Heart left ventricle (tissue), 16 donors: ENCODE data around the gene RBMS3. TPM values are rescaled to one million over a fixed set of nuclear protein-coding genes. Genes with fewer than 3 reads are reported as not detected.
"Not testable (repeated sequence)": the region's sequence is repeated elsewhere in the genome, so short reads cannot be mapped to it uniquely, and the experiment has no call there.

Source experiments
- ATAC-seq, 4 donors: fragments of 200-7000 bp; cut with Tn5 transposase; one replicate each; pipeline ENCODE4 v1.9.1; 2020 to 2022; ENCODE audit warnings: moderate library complexity in 4 of 4, mild to moderate bottlenecking in 3 of 4, moderate number of reproducible peaks in 1 of 4
- DNase-seq, 5 donors: peaks; one replicate each; pipeline ENCODE4 v3.0.0-alpha.2; 2020
- H3K27ac ChIP-seq, 12 donors: fragments of 200-600 bp; sonication (generic) in 4 of 12; one replicate each; pipeline versions ENCODE4 v1.5.0 to v1.8.0; 2016 to 2022; ENCODE audit warnings: mild to moderate bottlenecking in 2 of 12
- H3K27me3 ChIP-seq, 9 donors: fragments of 200-600 bp; sonication (generic) in 2 of 9; one replicate each; pipeline versions ENCODE4 v1.5.1 to v1.8.0; 2016 to 2022; ENCODE audit warnings: mild to moderate bottlenecking in 3 of 9
- H3K36me3 ChIP-seq, 9 donors: fragments of 200-600 bp; sonication (generic) in 2 of 9; one replicate each; pipeline versions ENCODE4 v1.5.0 to v1.8.0; 2018 to 2022; ENCODE audit warnings: mild to moderate bottlenecking in 2 of 9
- H3K4me1 ChIP-seq, 12 donors: fragments of 200-600 bp; sonication (generic) in 4 of 12; one replicate each; pipeline versions ENCODE4 v1.5.0 to v1.8.0; 2016 to 2022; ENCODE audit warnings: mild to moderate bottlenecking in 3 of 12
- H3K4me3 ChIP-seq, 12 donors: fragments of 200-600 bp; sonication (generic) in 4 of 12; one replicate each; pipeline versions ENCODE4 v1.5.0 to v1.8.0; 2017 to 2022; ENCODE audit warnings: mild to moderate bottlenecking in 9 of 12, moderate library complexity in 4 of 12
- H3K9me3 ChIP-seq, 12 donors: fragments of 200-600 bp; sonication (generic) in 4 of 12; one replicate each; pipeline versions ENCODE4 v1.5.0 to v1.8.0; 2016 to 2022; ENCODE audit warnings: mild to moderate bottlenecking in 1 of 12
- POLR2A ChIP-seq, 2 donors: fragments of 450-650 bp; IDR thresholded peaks; one replicate each; pipeline ENCODE4 v1.6.1; 2017; ENCODE audit warnings: antibody characterized with exemption in 2 of 2, mild to moderate bottlenecking in 2 of 2, moderate library complexity in 2 of 2
- WGBS, 4 donors: extraction: QIAGEN DNeasy Blood & Tissue Kit in 2 of 4; methylation state at CpG; one replicate each; pipeline versions ENCODE4 v1.1.5 to v1.1.7; 2013 to 2018; 5-methylcytosine and 5-hydroxymethylcytosine counted together
- intact Hi-C, 10 donors: fragments of 100-400 bp; cut with DNase I; formaldehyde crosslinking; loops; one replicate each; pipeline versions ENCODE4 v1.11.1 to v1.14.2; 2022
- polyA plus RNA-seq, 2 donors: library from polyadenylated mRNA; stranded (reverse); fragments of 200-250 nt; gene quantifications; one replicate each; pipeline ENCODE4 v1.2.3, GENCODE V29; 2013
- total RNA-seq, 9 donors: library from RNA; depleted of rRNA in 2 of 9; stranded (reverse); fragments of >200 nt in 2 of 9; fragmentation: NEBNext Ultra II Directional in 3 of 9; extraction: Animal tissue kit (Norgen Biotek cat#: 25700) in 3 of 9; gene quantifications; one replicate each; pipeline versions ENCODE4 v1.1.0 to v1.2.4, GENCODE V29; 2016 to 2023
- TF ChIP-seq, protein P1 (sequence below), 12 donors: fragments of 200-600 bp; sonication (generic) in 4 of 12; IDR thresholded peaks; one replicate each; pipeline versions ENCODE4 v1.5.0 to v1.8.0; 2018 to 2022; ENCODE audit warnings: antibody characterized with exemption in 12 of 12, mild to moderate bottlenecking in 5 of 12
- donor health status: ischemic (EF 13 %, LVEDD 7.1; RV severe dilation, severe dysfunction).
- donor health status: healthy with polysubstance abuse.
- donor health status: DM: no; HTN: yes; CAD: no.
- donor health status: DM: no; HTN: no; CAD: no.
- donor health status: ischemic (EF 25% LVEDD 6.9; RV normal size, moderate dysfunction).
- donor health status: ischemic (EF 25% LVEDD 5.7; RV mildly dilated, moderate dysfunction).
- donor health status: healthy.
- donor health status: DM: yes; HTN: yes; CAD: no.
- donor health status: ischemic (EF 35%, LVEDD 5.7; RV mildly dilated, moderate dysfunction).
- donor health status: nonischemic (EF 11% LVEDD 7.7; RV severe dilation, severe dysfunction).
- donor health status: DM: yes; HTN: yes; CAD: no.
- donor health status: PGD.
- donor health status: ischemic (EF 29% LVEDD 5.4; RV normal size, mild dysfunction).
- donor health status: nonischemic (EF 23%, LVEDD 6.1; RV moderate dilation, normal function).

The RBMS3 gene
- total and polyA plus RNA-seq, 11 donors, result 4.8 to 35.6 (median 26.1) TPM

DNA sequence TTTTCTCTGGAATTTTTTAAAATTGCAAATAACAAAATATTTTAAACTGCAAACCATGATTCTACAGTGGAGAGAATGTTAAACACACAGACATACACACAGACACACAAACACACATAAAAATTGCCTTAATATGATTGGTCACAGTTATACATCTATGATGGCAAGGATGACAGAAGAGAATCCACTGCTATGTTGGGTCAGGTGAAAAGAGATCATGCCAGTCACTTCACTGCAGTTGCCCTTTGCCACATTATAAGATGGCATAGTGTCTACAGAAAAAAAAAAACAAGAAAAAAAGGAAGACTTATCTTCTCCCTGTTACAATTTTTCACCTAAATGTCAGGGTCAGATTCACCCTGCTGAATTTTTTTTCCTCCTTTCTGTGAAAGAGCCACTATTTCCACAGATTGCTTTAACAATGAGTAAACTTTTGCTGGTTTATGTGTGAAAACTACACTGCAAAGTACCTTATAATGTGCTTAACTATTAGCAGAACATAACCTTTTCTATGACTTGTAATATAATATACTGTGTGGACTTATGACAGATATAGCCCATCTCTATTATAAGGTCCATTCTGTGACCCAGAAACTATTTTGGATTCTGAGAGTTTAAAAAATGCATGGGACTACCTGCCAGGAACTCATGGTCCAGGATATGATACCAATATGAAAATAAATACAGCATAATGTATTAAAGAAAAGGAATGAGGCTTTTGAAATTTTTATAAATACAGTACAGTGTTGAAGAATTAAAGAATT, 111.9 kb downstream of the RBMS3 start:
- ATAC-seq (no peak), DNase-seq (no peak)
- peaks cover 0 to 5% (median 0%) of the 10 kb centered on the region in 12 donors for H3K4me1 ChIP-seq
- H3K4me3 ChIP-seq, result no peak overlapping the region
- no peaks in the 10 kb centered on the region for H3K27me3 ChIP-seq
- TF ChIP-seq POLR2A (IDR thresholded peaks at IDR 0.05), result no peak
- TF ChIP-seq, protein P1, sequence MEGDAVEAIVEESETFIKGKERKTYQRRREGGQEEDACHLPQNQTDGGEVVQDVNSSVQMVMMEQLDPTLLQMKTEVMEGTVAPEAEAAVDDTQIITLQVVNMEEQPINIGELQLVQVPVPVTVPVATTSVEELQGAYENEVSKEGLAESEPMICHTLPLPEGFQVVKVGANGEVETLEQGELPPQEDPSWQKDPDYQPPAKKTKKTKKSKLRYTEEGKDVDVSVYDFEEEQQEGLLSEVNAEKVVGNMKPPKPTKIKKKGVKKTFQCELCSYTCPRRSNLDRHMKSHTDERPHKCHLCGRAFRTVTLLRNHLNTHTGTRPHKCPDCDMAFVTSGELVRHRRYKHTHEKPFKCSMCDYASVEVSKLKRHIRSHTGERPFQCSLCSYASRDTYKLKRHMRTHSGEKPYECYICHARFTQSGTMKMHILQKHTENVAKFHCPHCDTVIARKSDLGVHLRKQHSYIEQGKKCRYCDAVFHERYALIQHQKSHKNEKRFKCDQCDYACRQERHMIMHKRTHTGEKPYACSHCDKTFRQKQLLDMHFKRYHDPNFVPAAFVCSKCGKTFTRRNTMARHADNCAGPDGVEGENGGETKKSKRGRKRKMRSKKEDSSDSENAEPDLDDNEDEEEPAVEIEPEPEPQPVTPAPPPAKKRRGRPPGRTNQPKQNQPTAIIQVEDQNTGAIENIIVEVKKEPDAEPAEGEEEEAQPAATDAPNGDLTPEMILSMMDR (IDR thresholded peaks at IDR 0.05), result no peak
- no peak overlapping the region for H3K27ac ChIP-seq
- H3K36me3 ChIP-seq, result peaks cover 0 to 4% (median 0%) of the 10 kb centered on the region in 9 donors
- peaks cover 0 to 12% (median 0%) of the 10 kb centered on the region in 12 donors for H3K9me3 ChIP-seq
- intact Hi-C loops, result no loop called here

DNA sequence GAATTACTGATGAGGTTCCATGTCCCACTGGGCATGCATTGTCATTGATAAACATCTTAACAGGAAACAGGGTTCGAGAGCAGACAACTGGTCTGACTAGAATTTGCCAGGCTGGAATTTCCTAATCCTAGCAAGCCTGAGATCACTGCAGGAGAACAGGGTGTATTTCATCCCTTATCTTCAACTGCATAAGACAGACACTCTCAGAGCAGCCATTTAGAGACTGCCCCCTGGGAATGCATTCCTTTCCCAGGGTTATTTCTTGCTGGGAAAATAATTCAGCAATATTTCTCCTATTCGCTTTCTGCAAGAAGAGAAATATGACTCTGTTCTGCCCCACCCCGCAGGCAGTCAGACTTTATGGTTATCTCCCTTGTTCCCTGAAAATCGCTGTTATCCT, 113.1 kb downstream of the RBMS3 start:
- ATAC-seq, H3K27ac ChIP-seq, intact Hi-C loops, H3K4me3 ChIP-seq, H3K36me3 ChIP-seq, H3K27me3 ChIP-seq: not testable (repeated sequence)
- Histone ChIP-seq H3K4me1 (peaks cover 0 to 15% (median 4%) of the 10 kb centered on the region in 12 donors), H3K9me3 (peaks cover 0 to 12% (median 0%) of the 10 kb centered on the region in 12 donors)
- 78 to 83% (median 81%) methylated on average over 4 of the region's 4 CpGs for WGBS, 4 donors
- peak in 1 of 5 donors; percentile 26 for DNase-seq

DNA sequence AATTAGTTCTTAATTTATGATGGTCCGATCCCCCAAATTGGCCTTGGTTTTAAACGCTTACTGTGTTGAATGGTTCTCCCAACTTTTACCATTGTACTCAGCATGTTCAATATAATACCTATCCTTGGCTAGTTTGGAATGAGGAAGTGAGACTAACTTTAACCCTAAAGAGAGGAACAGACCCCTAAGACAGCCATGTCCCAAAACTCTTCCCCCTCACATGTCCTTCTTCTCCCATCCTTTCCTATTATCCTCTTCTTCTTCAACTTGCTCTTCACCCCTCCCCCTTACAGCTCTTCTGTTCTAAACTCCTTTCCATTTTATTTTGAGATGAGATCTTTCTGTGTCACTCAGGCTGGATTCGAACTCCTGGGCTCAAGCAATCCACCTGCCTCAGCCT, 116.5 kb downstream of the RBMS3 start:
- Histone ChIP-seq H3K36me3 (no peaks in the 10 kb centered on the region), H3K4me3 (no peak overlapping the region), H3K9me3 (peaks cover 0 to 12% (median 0%) of the 10 kb centered on the region in 12 donors), H3K4me1 (peaks cover 0 to 15% (median 6%) of the 10 kb centered on the region in 12 donors), H3K27ac (no peak overlapping the region), H3K27me3 (no peaks in the 10 kb centered on the region)
- ATAC-seq, result no peak
- TF ChIP-seq POLR2A (IDR thresholded peaks at IDR 0.05), result no peak
- TF ChIP-seq, protein P1 (IDR thresholded peaks at IDR 0.05), result no peak
- intact Hi-C loops, result no loop called here
- no peak for DNase-seq
- 94 to 98% (median 97%) methylated on average over 3 of the region's 3 CpGs for WGBS, 4 donors

DNA sequence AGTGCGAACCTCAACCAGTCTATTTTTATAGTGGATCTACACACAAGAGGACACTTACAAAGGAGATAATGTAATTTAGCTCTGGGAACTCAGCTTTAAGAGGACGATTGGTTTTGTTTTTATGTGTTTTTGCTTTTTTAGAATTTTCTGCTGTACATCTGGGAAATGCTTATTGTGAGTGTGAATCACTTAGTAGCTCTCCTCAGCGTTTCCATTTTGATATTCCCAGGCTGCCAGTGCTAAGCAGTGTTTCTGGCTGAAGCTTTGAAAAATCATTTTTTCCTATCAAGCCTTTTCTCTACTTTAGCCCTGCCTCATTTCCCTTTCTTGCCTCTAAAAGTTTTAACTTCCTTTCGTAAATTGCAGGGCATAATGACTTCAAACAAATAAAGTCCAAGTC, 117.9 kb downstream of the RBMS3 start:
- TF ChIP-seq, protein P1 (IDR thresholded peaks at IDR 0.05), result no peak
- TF ChIP-seq POLR2A (IDR thresholded peaks at IDR 0.05), result no peak
- 51 to 60% (median 54%) methylated on average over 4 of the region's 4 CpGs for WGBS, 4 donors
- Histone ChIP-seq H3K27me3 (no peaks in the 10 kb centered on the region), H3K4me3 (no peak overlapping the region), H3K27ac (peak overlapping the region in 1 of 12 donors; percentile 3), H3K36me3 (no peaks in the 10 kb centered on the region), H3K9me3 (peaks cover 0 to 7% (median 0%) of the 10 kb centered on the region in 12 donors), H3K4me1 (peaks cover 0 to 22% (median 8%) of the 10 kb centered on the region in 12 donors)
- ATAC-seq (no peak), DNase-seq (no peak)
- intact Hi-C loops, result no loop called here
